G401 (cell line): ENCODE results near the gene DUSP16. TPM values are rescaled to one million over a fixed set of nuclear protein-coding genes. Genes with fewer than 3 reads are reported as not detected.
"Not testable (repeated sequence)": the region's sequence is repeated elsewhere in the genome, so short reads cannot be mapped to it uniquely, and the experiment has no call there.

ENCODE experiments used
- DNase-seq: peaks from one replicate; pipeline ENCODE4 v3.0.0-alpha.2; 2015; ENCODE audit warnings: low spot score
- in situ Hi-C: cut with HindIII; loops from 2 replicates; pipeline ENCODE4 v1.10.0; 2016; ENCODE audit warnings: low sequenced_read_pairs, mixed read lengths
- total RNA-seq: library from RNA; depleted of rRNA; stranded (reverse); fragments of >200 nt; shearing (Covaris generic); gene quantifications from 2 replicates; pipeline ENCODE4 v1.2.3, GENCODE V29; 2014

The DUSP16 gene
- total RNA-seq, 1 experiment from 2014 or later, result 29.6 TPM

DNA sequence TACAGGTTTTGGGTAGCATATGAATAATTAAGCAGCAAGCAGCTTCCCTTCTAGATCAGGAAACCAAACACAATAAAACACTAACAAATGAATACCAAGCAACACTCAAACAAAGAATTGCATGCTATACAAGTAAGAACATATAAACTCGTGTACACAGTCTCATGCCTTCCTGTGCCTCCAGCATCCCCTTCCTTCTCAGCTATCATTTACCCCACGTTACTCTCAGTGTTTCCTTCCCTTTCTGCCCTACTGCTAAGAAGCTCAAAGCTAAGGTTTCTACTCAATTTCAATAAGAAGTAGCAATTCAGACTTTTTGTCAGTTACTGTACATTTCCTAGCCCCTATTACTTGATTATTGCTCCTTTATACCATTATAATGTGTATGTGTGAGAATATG lies 81.0 kb downstream of the DUSP16 start:
- DNase-seq, result no peak
- in situ Hi-C loops, result no loop called here

DNA sequence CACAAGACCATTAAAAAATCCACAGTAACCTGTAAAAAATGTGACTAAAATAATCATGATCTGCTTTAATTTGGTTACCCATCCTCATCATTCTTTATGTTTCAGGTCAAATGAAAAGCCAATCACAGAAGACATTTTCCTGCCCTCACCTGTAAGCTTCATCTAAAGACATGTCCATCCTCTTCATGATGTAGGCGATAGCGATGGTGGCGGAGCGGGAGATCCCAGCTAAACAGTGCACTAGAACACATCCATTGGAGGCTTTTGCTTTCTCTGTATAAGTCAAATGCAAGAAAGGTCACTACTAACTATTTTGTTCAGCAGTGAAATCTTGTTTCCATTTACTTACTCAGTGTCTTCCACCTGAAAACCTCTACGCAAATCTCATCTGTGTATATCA lies 82.6 kb downstream of the DUSP16 start:
- no peak for DNase-seq
- in situ Hi-C loops, result no loop called here

DNA sequence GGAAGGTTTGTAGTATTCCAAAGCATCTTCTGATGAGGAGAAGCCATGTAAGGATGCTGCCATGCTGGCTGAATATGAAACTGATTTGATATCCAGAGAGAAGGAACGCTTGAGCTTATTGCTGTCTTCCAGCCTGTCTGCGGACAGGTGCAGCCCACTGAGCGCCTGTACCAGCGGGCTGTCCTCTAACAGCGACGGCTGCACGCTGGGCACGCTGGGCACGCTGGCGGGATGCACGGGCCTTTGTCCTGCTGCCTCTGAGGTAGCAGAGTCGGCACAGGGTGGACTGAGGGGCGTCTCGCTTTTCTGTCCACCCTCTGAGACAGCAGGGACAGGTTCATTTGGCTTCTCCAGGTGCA lies 85.2 kb downstream of the DUSP16 start:
- DNase-seq, result no peak
- in situ Hi-C loops, result no loop called here

- in situ Hi-C loops, result no loop called here
- peak; percentile 27 for DNase-seq
Observed at GRCh38 chr12:12476857-12477531, 85.7 kb downstream of the DUSP16 start.

DNA sequence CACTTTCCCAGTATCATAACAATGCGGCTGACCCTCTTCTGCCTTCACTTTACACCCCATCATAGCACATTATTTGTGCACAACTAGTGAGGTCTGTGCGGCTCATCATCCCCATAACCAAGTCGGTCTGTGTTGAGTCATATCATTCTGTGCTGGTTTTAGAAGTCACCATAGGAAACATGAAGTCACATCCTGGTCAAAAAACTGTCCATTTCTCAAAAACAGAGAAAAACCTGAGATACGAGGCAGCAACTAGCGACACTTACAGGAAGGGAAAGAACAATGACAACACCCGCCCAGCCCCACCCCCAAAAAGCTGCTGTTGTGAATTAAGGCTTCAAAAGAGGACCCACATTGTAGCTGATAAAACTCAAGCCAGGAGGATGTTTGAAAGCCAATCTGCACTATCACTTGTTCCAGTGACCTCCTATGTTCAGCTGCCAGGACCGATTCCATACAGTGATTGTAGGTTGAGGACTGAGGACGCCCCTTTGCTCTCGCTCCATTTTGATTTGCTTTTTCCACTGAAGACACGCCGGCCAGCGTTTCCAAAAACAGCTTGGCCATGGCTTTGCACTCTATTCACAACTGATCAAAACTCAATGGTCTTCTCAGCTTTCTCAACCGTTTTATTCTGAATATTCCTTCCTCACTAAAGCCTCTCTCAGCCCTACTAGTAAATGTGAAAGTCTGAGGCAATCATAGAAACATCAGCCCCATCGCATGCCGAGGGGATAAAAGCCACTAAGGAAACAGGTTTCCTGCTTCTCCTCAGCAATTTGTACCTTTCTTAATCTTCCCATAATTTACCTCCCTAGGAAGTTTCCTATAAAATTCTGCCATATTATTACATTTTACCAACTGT lies 87.5 kb downstream of the DUSP16 start:
- in situ Hi-C loops, result no loop called here

DNA sequence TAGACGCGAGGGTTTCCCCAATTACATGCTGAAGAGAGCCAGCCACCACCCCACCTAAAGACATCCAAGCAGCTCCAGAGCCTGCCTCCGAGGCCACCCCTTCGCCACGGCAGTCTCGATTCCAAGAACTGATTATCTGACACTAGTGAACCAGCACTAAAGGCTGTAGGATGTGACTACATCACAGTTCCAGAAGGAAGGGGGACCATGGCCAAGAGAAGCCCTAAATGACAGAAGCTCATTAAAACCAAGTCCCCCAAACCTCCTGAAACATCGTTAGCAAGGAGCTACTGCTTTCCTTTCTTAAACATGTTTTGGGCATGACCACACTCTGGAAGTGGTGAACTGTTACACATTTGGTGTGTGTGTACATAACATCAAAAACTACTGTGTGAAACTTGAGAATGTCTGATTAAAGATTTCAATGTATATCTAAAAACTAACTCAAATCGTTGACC lies 88.2 kb downstream of the DUSP16 start:
- no peak for DNase-seq
- in situ Hi-C loops, result no loop called here

More for the DNA sequence above, 87.5 kb downstream of the DUSP16 start:
- no peak for DNase-seq

GRCh38 chr12:12473223-12473622 lies 89.4 kb downstream of the DUSP16 start:
- in situ Hi-C loops, result no loop called here
- DNase-seq, result no peak

- in situ Hi-C loops, DNase-seq: not testable (repeated sequence)
Observed at GRCh38 chr12:12471982-12472961, 90.4 kb downstream of the DUSP16 start.

DNA sequence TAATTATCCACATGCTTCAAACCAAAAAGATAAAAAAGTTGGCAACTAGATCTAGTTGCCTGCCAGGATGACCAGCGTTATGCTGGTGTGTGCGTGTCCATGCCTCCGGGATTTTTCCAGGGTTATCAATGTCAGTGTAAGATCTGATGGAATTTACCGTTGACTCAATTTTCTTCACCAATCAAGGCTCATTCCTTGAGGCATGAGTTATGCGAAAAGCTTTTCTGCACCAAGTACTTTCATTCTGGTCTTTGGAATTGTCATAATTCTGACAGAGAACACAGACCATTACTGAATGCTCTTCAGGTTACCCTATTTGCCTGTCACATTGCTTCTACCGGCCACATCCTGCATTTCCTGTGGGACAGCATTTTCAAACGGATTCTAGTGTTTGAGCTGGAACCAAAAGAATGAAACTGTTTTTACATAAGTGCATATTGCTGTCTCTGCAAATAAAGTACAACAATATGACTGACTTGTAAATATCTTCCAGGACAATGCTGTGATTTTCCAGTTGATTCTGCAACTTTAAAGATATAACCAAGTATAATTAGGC lies 91.8 kb downstream of the DUSP16 start:
- in situ Hi-C loops, result no loop called here
- no peak for DNase-seq

- no peak for DNase-seq
- in situ Hi-C loops, result no loop called here
Observed at GRCh38 chr12:12469386-12469785, 93.3 kb downstream of the DUSP16 start.

GRCh38 chr12:12468575-12468974 lies 94.1 kb downstream of the DUSP16 start:
- no peak for DNase-seq
- in situ Hi-C loops, result no loop called here

GRCh38 chr12:12467688-12468261 lies 94.9 kb downstream of the DUSP16 start:
- in situ Hi-C loops, result no loop called here
- DNase-seq, result peak; percentile 57

GRCh38 chr12:12467264-12467663 lies 95.4 kb downstream of the DUSP16 start:
- no peak for DNase-seq
- in situ Hi-C loops, result no loop called here

DNA sequence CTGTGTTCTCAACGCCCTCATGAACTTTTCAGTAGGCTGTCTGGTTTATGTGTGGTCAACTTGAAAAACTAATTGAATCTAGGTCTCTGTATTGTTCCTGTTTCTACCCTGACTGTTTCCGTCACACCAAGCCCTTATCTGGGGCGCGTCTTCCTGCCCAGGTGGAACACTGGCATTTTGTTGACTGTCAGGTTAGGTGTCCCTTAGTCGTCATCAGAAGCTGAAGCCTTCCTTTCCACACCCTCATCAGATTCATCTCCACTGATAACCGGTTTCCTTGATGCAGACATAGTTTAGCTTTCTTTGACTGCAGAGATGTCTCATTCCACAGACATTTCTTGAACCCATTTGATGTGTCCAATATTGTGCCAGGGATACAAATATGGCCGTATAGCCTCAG lies 96.5 kb downstream of the DUSP16 start:
- in situ Hi-C loops, result no loop called here
- no peak for DNase-seq

GRCh38 chr12:12465522-12465921 lies 97.1 kb downstream of the DUSP16 start:
- no peak for DNase-seq
- in situ Hi-C loops, result no loop called here

- DNase-seq, result no peak
- in situ Hi-C loops, result no loop called here
Observed at GRCh38 chr12:12461923-12462315, 100.7 kb downstream of the DUSP16 start.

DNA sequence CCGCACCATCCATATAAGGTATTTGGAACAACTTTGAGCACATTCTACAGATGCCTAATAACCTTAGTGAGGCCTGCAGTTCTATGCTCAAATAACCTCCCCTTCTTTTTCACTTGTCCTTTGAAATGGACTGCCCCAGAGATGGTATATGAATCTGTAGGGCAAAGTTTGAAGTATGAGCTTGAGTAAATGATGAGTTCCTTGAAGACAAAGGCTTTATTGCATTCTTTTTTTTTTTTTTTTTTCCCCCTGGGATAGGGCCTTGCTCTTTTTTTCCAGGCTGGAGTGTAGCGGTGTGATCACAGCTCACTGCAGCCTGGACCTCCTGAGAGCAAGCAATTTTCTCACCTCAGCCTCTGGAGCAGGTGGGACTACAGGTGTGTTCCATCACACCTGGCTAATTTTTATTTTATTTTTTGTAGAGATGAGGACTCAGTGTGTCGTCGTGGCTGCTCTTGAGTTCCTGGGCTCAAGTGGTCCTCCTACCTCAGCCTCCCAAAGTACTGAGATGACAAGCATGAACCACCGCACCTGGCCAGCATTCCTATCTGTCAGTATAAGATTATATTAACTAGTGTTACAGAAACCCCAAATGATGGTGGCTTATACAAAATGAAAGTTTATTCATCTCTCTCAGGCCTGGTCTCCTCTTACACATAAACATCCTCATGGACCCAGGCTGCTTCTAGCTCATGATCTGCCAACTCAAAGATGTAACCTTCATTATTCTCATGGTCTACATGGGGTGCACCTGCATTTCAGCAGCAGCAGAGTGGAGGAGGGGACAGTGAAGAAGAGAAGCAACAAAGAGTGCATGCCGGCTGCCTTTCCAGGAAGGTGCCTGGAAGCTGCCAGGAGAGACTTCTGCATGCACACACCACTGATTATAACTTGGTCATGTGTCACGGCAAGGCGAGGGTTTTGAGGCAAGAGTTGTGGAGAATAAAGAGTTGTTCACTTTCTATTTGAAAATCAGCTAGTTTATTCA lies 101.4 kb downstream of the DUSP16 start:
- DNase-seq, result no peak
- in situ Hi-C loops, result no loop called here

DNA sequence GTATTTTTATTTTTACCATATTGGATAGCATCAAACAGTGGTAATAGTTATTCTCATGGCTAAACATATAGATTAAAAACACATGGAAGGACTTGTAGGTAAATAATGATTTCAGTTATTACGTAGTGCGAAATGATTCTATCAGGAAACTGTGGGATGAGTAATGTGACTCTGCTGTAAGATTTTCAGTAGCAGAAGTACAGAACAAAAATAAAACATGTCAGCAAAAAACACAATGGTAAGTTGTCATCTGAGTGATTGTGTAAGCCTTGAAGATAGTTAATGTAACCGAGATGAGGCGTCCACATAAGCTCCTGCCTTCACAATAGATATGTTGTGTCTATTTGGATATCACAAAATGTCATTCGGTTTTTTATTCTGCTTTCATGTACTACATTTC lies 106.0 kb downstream of the DUSP16 start:
- in situ Hi-C loops, result no loop called here
- DNase-seq, result no peak
